ENCODE data around the gene RANBP9.

Gene RANBP9

GRCh38 chr6:13649393-13649792 is 62.2 kb downstream of the RANBP9 start:
- no peak for DNase-seq (ENCODE audit: low read depth)

DNA sequence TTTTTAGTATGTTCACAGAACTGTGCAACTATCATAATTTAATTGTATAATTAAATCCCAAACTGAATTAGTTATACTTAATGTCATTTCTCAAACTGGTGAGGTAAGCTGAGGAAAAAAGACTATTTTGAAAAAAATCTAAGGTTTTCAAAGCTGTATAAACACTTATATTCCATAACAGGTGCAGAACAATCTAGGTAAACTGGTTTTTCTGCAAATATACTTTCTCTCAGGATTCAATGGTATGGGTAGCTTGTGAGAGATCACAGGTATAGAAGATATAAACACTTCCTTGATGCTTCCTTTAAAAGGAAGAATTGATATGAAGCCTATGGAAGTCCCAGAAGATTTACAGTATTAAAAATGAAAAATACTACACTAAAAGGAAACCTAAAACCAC is 62.8 kb downstream of the RANBP9 start:
- no peak for DNase-seq (ENCODE audit: low read depth)

DNA sequence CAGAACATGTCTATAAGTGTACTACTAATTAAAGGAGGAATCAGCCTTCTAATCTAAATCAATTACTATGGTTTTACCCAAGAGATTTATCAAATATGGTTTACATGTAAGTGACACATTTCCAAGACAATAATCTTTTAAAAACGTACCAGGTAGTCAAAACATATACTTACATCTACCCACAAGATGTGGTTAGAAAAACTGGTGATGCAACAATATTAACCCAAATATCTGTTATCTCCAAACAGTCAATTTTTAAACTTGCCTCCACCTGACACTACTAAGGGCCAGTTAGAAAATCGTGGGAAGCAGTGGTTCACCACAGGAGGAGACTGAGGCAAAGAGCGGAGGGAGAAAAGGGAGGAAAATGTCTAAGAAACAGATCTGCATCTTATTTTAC is 68.5 kb downstream of the RANBP9 start:
- DNase-seq (ENCODE audit: low read depth) = no peak

DNA sequence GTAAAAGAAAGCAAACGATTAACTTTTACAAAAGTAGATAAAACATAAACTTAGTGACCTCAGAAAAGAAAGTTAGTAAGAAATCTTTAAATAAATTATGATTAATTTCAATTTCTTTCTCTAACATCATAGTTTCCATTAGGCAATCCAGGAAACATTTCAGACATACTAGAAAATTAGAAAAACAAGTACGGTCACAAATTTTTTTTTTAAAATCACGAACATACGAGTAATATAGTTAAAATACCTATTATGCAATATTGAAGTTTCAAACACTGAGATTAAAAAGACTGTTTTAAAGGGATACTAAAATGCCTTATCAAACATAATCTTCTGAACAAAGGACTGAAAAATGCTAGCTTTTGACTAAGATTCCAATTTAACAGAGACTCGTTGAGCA is 70.3 kb downstream of the RANBP9 start:
- DNase-seq (ENCODE audit: low read depth) = no peak

- no peak for DNase-seq (ENCODE audit: low read depth)
Observed at GRCh38 chr6:13638626-13639025, 73.0 kb downstream of the RANBP9 start.

GRCh38 chr6:13638014-13638413 is 73.6 kb downstream of the RANBP9 start:
- DNase-seq (ENCODE audit: low read depth) = no peak

DNA sequence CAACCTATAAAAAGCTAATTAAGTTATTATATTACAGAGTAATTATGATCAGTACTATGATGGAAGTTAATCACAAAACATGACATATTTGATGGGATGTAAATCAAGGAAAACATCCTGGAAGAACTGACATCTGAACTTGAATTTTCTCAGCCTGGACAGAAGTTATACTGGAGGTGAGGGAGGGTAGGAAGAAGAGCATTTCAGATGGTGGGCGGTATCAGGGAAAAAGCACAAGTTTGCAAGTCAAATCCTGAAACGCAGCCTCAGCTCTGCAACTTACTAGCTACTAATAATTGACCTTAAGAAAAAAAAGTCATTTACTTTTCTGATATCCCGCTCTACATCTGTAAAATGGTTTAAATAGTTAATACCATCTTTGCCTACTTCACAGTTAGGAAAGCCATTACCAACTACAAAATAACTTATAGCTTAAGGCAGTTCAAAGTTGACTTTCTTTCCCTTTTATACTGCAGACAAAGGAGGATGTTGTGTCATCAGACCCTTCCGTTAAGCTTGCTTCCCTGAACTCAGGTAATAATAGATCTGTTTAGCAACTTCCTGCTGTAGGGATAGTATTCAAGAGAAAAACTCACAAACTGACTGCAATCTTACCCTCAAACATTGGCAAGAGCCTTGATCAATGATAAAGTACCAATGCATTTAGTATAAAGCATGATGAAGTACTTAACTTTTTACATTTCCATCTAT is 75.5 kb downstream of the RANBP9 start:
- DNase-seq (ENCODE audit: low read depth) = no peak

- no peak for DNase-seq (ENCODE audit: low read depth)
Observed at GRCh38 chr6:13633343-13633742, 78.3 kb downstream of the RANBP9 start.

GRCh38 chr6:13630499-13630898 is 81.1 kb downstream of the RANBP9 start:
- DNase-seq (ENCODE audit: low read depth) = no peak

GRCh38 chr6:13629459-13630116 is 82.0 kb downstream of the RANBP9 start:
- no peak for DNase-seq (ENCODE audit: low read depth)

DNA sequence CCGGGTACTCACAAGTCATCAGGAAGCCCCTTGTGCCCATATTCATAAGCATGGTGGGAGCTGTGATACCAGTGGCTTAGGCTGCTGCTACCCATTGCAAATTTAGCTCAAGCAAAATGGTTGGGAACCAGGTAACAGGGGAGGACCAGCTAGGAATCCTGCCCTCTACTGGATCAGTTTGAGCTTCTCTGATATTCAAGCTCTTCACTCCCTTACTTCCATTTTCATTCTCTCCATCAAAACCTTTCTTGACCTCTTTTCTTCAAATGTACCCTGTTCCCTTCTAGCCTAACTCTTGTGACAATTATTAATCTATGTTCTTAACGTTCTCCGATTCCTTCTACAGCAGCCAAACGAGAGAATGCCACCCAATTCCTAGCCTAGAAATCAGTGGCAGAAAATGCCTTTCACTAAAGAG is 86.8 kb downstream of the RANBP9 start:
- peak; percentile 66 for DNase-seq (ENCODE audit: low read depth)

DNA sequence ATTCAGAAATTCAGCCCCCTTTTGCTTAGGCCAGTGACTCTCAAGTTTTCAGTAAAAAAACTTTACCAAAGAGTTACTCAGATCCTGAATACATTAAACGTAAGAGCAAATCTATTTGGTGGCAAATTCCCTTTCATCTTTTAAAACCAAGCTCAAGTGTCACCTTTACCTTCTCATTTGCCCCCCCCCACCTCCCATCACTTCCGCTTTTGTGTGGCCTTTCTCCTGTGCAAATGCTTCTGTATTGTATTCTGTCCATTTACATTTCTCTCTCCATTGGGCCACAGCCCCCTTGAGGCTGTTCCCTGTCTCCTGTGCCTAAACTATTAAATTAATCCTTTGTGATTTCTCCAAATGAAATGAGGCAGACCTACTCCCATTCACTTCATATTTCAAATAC is 94.6 kb downstream of the RANBP9 start:
- DNase-seq (ENCODE audit: low read depth) = peak; percentile 5

GRCh38 chr6:13615792-13616120 is 95.9 kb downstream of the RANBP9 start:
- DNase-seq (ENCODE audit: low read depth) = peak; percentile 68

DNA sequence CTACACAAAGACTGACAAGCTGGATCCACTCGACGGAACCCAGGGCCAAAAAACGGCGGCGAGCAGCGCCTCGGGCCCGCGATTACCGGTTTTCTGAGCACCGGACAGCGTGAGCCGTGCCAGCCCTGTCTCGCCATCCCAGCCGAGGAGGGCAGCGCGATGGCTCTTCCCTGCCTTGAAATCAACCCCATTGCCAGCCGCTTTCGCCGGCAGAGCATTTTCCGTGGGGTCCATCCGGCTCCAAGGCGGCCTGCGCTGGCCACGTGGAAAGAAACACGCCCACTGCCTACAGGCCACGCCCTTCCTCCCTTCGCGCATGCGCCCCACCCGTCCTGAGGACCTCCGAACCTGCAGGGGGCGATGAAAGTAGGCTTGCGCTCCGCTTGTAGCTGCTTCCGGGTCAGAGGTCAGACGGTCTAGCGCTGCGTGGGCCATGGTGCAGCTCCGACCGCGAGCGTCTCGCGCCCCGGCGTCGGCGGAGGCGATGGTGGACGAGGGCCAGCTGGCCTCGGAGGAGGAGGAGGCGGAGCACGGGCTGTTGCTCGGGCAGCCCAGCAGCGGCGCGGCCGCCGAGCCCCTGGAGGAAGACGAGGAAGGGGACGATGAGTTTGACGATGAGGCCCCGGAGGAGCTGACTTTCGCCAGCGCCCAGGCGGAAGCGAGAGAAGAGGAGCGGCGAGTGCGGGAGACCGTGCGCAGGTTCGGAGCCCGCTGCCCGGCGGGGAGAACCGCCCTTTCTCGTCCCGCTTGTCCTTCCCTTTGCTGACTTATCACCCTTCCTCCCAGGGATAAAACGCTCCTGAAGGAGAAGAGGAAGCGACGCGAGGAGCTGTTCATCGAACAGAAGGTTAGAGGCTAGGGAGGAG is 96.5 kb downstream of the RANBP9 start, which contains the start of gene NOL7:
Gene NOL7, plus strand, starts transcription at position 410 of the 866 bp plus-strand sequence. Its CDS starts 24 bp downstream, at position 434.
- DNase-seq (ENCODE audit: low read depth) = peak; percentile 99

DNA sequence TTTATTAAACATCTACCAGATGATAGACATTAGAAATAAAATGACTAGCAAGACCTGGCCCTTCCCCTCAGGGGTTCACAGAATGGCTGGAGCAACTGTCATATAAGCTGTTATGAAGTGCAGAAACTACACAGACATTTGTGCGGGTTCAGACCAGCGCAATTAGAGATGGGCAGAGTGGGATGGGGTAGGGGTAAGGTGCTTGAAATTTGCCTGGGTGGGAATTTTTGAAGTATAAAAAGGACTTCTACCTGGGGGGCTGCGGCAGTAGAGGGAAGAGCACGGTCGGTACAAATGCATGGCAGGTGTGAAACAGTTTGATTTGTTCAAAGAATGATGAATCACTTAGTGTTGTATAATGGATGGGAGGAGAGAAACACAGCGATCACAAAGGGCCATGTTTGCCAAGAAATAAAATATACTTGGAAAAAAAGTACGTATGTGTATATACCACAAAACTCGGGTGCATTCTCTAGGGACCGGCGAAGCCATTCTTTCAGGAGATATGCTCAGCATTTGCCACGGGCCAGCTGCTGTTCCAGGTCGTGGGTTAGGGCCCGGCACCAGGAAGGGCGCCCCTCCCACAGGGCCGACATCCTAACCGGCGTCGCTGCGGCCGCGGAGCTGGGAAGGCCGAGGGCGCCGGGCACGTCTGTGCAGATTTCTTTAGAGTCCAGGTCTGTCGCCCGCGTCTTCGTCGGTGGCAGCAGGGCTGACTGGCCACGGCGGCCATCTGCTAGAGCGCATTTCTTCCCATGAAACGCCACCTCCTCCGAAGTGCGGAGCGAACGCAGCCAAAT is 97.3 kb downstream of the RANBP9 start:
- DNase-seq (ENCODE audit: low read depth) = peak; percentile 64

DNA sequence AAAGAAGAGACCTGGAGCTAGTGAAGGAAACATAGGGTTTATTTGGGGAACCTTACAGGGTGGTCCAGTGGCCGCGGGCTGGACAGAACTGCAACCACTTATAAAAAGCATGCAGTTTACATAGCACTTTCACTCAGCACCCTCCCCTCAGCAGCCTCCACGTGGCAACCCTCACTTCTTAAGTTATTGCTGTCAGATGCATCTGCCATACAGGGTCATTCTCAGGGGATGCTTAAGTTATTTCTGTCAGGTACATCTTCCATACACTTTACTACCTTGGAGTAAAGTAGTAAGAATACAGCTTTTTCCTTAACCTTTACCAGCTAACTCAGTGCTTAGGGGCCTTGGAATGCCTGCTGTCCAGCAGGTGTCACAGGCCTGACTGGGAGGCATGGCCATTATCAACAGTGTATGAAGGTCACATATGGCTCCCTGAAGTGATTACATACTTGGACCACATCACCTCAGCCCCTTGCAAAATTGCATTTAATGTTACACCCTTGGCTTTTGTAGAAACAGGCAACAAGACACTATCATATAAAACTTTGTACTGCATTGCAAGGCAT is 98.5 kb downstream of the RANBP9 start:
- DNase-seq (ENCODE audit: low read depth) = no peak

- DNase-seq (ENCODE audit: low read depth) = no peak
Observed at GRCh38 chr6:13611715-13612114, 99.9 kb downstream of the RANBP9 start.

DNA sequence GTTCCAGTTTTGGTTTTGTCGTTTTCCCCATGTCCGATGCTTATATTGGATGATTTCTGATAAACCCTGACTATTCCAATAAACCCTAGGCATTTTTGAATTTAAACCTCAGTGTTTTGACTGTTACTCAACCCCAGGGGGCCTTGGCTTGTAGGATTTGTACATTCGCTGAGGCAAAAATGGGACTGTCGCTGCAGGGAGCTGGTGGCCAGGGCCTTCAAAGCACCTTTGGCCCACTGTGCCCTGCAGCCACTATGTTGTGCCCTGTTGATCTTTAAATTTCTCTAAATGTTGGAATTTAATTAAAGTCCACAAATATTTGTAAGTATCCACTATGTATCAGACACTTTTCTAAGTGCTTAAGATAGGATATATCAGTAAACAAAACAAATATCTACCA is 106.0 kb downstream of the RANBP9 start:
- DNase-seq (ENCODE audit: low read depth) = no peak

GRCh38 chr6:13604546-13605416 is 106.9 kb downstream of the RANBP9 start:
- DNase-seq (ENCODE audit: low read depth) = no peak

DNA sequence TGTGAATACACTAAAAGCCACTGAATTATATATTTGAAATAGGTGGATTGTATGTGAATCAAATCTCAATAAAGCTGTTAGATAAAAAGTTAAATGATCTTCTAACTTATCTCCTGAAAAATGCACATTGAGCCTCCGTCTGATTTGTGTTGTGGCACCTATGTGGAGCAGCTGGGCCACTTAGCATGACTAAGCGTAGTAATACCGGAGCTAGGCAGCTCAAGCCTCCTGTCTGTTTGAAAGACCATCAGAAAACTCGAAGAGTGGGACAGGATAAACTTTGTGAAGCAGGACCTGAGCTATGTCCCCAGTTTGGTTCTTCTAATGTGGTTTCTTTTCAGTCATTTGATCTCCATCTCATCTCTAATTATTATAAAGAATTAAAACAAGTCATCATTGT is 107.5 kb downstream of the RANBP9 start:
- DNase-seq (ENCODE audit: low read depth) = no peak

DNA sequence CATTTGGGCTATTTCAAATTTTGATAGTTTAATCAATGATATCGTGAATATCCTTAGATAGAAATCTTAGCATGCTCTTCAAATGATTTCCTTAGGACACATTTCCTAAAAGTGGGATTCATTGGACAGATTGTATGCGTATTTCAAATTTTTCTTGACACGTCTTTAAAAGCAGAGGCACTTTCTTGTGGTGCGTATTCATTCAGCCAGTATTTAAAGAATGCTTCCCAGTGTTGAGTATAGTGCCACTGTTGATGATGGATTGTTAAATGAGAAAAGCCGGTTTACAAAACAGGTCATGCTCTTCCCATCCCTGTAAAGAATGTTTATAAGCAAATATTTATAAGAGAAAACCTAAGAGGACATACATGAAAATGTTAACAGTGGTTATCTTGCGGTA is 111.6 kb downstream of the RANBP9 start:
- DNase-seq (ENCODE audit: low read depth) = no peak

All from ELR (cell line).